Activated CD4-positive, alpha-beta memory T cell treated with anti-CD3 and anti-CD28 coated beads for 36 hours (primary cell): ENCODE measurements around the gene TMED8. TPM values are rescaled to one million over a fixed set of nuclear protein-coding genes. Genes with fewer than 3 reads are reported as not detected.
"Not testable (repeated sequence)": the region's sequence is repeated elsewhere in the genome, so short reads cannot be mapped to it uniquely, and the experiment has no call there.

ENCODE experiments used
- CTCF ChIA-PET: fragments of 350-600 bp; sonication (Branson Sonifier 250); formaldehyde crosslinking; loops from one replicate; lab custom pipeline; 2021; ENCODE audit warnings: antibody characterized with exemption, inconsistent platforms; lab: Charles Lee
- POLR2A ChIA-PET: fragments of 350-600 bp; sonication (Branson Sonifier 250); formaldehyde crosslinking; loops from one replicate; lab custom pipeline; 2021; ENCODE audit warnings: antibody characterized with exemption; lab: Charles Lee
- DNase-seq: peaks from one replicate; pipeline ENCODE4 v3.0.0-alpha.2; 2020
- H3K27ac Mint-ChIP-seq: one replicate; pipeline ENCODE4 v1.8.0; 2021; ENCODE audit warnings: mixed read lengths
- H3K27me3 Mint-ChIP-seq: one replicate; pipeline ENCODE4 v1.8.0; 2021; ENCODE audit warnings: mixed read lengths
- H3K36me3 Mint-ChIP-seq: one replicate; pipeline ENCODE4 v1.8.0; 2021; ENCODE audit warnings: mixed read lengths
- H3K4me1 Mint-ChIP-seq: one replicate; pipeline ENCODE4 v1.8.0; 2021; ENCODE audit warnings: low read depth, mixed read lengths
- H3K4me3 Mint-ChIP-seq: one replicate; pipeline ENCODE4 v1.8.0; 2021; ENCODE audit warnings: mild to moderate bottlenecking, mixed read lengths
- H3K9me3 Mint-ChIP-seq: one replicate; pipeline ENCODE4 v1.8.0; 2021; ENCODE audit warnings: mixed read lengths
- intact Hi-C: fragments of 100-400 bp; cut with micrococcal nuclease; formaldehyde crosslinking; loops from one replicate; pipeline ENCODE4 v1.15.1; 2023
- total RNA-seq, 2 experiments: library from RNA; stranded (reverse); gene quantifications; one replicate each; pipeline ENCODE4 v1.2.3, GENCODE V29; 2021

TMED8 gene
- total RNA-seq, 2 experiments from 2014 or later, result 26.9 to 27.8 TPM

DNA sequence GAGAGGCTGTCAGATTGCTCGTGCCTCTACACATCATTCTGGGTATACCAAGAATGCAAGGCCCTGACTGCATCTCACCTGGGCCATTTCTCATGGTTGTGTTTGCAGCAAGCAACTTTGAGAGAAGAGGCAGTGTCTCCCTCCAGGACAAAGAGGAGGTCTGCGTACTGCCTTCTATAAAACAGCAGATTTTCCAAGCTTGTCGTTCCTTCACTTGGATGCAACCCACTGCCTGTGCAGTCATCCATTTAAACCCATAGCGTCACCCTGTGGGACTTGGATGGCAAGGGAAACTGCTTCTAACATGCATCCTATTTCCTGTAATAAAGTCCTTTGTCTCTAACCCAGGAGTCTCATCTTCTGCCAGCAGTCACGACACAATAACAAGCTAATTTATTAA, 57.5 kb downstream of the TMED8 start:
- Mint-ChIP-seq H3K27me3 (no peaks in the 10 kb centered on the region), H3K36me3 (no peaks in the 10 kb centered on the region), H3K4me1 (peaks cover 17% of the 10 kb centered on the region), H3K27ac (no peak overlapping the region), H3K9me3 (no peaks in the 10 kb centered on the region), H3K4me3 (peak overlapping the region; percentile 17)
- CTCF ChIA-PET, result interaction anchor here (0.6 to 4.2 kb wide), 6 partner anchors 15 to 224 kb away, joined by 3 to 19 read pairs (median 4); no protein-coding TSS in a partner anchor
- intact Hi-C loops, result loop anchor here (5.0 kb wide), 1 partner anchor 182 kb away; no protein-coding TSS in a partner anchor
- POLR2A ChIA-PET, result interaction anchor here (1.0 kb wide), 1 partner anchor 375 kb away, joined by 3 read pairs; no protein-coding TSS in a partner anchor
- DNase-seq, result no peak

DNA sequence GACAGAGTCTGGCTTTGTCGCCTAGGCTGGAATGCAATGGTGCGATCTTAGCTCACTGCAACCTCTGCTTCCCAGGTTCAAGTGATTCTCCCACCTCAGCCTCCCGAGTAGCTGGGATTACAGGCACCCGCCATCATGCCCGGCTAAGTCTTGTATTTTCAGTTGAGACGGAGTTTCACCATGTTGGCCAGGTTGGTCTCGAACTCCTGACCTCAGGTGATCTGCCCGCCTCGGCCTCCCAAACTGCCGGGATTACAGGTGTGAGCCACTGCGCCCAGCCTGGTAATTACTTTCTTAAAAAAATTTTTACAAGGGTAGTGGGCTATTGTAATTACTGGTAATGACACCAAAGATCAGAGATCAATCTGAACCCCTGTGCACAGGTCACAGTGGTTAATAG, 58.1 kb downstream of the TMED8 start:
- ChIA-PET CTCF (interaction anchor here (1.4 to 4.2 kb wide), 2 partner anchors 18 to 140 kb away, joined by 5 to 19 read pairs; no protein-coding TSS in a partner anchor), POLR2A (interaction anchor here (1.0 kb wide), 1 partner anchor 375 kb away, joined by 3 read pairs; no protein-coding TSS in a partner anchor)
- intact Hi-C loops, result loop anchor here (5.0 kb wide), 1 partner anchor 181 kb away; no protein-coding TSS in a partner anchor
- not testable (repeated sequence) for H3K27me3 Mint-ChIP-seq, DNase-seq, H3K9me3 Mint-ChIP-seq, H3K4me3 Mint-ChIP-seq, H3K36me3 Mint-ChIP-seq, H3K27ac Mint-ChIP-seq
- peaks cover 17% of the 10 kb centered on the region for H3K4me1 Mint-ChIP-seq

DNA sequence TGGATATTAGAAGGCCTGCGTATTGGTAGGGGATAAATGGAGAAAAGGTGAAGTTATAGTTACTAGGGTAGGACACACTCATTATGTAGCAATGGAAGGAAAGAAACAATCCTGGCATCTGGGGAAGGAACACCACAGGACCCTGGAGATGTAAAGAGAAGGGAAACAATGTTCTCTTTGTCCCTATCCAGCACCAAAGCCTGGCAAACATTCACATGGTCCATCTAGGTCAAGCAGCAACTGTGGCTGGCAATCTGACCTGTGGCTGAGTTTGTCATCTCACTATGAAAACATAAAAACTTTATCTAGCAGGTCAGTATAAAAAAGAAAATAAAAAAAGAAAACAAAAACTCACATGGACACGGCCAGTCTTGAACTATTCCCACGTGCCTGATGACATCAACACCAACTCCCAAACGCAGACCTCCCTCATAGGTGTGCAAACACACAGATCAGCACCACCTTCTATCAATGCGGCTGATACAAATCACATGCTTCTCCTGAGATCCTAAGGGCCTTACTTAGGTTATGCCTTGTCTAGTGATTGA, 58.8 kb downstream of the TMED8 start:
- DNase-seq, result no peak
- Mint-ChIP-seq H3K4me3 (no peak overlapping the region), H3K27me3 (no peaks in the 10 kb centered on the region), H3K36me3 (no peaks in the 10 kb centered on the region), H3K27ac (no peak overlapping the region), H3K9me3 (no peaks in the 10 kb centered on the region), H3K4me1 (peaks cover 17% of the 10 kb centered on the region)
- CTCF ChIA-PET, result interaction anchor here (4.2 to 8.1 kb wide), 2 partner anchors 16 to 17 kb away, joined by 19 to 321 read pairs; no protein-coding TSS in a partner anchor
- POLR2A ChIA-PET, result no interaction called here
- intact Hi-C loops, result loop anchor here (5.0 kb wide), 1 partner anchor 181 kb away; no protein-coding TSS in a partner anchor

DNA sequence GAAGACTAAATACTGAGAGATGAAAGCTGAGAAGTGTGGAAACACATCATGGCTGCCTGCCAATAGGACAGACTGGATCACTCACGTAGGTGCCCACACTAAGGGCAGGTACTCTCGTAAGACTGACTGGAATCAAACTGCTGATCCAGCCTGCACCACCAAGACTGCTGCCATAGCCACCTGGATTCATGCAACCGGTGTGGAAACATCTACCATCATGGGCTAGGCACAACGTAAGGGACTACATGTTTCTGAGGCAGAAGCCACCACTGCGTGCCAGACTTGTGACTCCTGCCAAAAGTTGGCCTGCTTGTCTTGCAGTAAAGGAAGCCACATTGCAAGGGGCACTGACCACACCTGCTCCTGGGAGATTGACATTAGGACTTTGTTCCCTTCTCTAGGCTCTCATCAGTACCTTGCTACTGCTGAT, 60.0 kb downstream of the TMED8 start:
- Mint-ChIP-seq H3K36me3 (no peaks in the 10 kb centered on the region), H3K4me1 (peaks cover 11% of the 10 kb centered on the region), H3K27ac (no peak overlapping the region), H3K9me3 (no peaks in the 10 kb centered on the region), H3K4me3 (no peak overlapping the region), H3K27me3 (no peaks in the 10 kb centered on the region)
- CTCF ChIA-PET, result interaction anchor here (0.9 to 8.1 kb wide), 18 partner anchors 8 to 505 kb away, joined by 3 to 321 read pairs (median 8); partner anchors contain the start of genes VIPAS39 and ZDHHC22
- DNase-seq, result no peak
- intact Hi-C loops, result loop anchor here (1.0 to 5.0 kb wide), 3 partner anchors 14 to 180 kb away; no protein-coding TSS in a partner anchor
- POLR2A ChIA-PET, result interaction anchor here (2.1 kb wide), 1 partner anchor 14 kb away, joined by 15 read pairs; no protein-coding TSS in a partner anchor

DNA sequence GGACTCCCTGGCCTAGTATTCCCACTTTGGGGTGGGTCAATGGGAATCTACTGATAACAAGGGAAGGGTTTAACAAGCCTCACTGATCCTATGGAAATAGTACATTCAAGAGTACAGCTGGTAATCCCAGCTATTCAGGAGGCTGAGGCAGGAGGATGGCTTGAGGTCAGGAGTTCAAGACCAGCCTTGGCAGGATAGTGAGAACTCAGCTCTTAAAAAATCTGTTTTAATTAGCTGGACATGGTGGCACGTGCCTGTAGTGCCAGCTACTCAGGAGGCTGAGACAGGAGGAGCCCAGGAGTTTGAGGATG, 60.7 kb downstream of the TMED8 start:
- Mint-ChIP-seq H3K9me3 (no peaks in the 10 kb centered on the region), H3K27me3 (no peaks in the 10 kb centered on the region), H3K27ac (no peak overlapping the region), H3K36me3 (no peaks in the 10 kb centered on the region), H3K4me3 (no peak overlapping the region), H3K4me1 (peaks cover 8% of the 10 kb centered on the region)
- intact Hi-C loops, result loop anchor here (1.0 to 5.0 kb wide), 3 partner anchors 13 to 179 kb away; no protein-coding TSS in a partner anchor
- ChIA-PET POLR2A (interaction anchor here (0.8 to 2.1 kb wide), 4 partner anchors 13 to 61 kb away, joined by 3 to 15 read pairs (median 4); partner anchors contain the start of genes SAMD15 and TMED8), CTCF (interaction anchor here (0.5 to 8.1 kb wide), 47 partner anchors 9 to 1335 kb away, joined by 3 to 321 read pairs (median 4); partner anchors contain the start of genes CIPC, SAMD15, TMED8 and VIPAS39)
- DNase-seq, result no peak

DNA sequence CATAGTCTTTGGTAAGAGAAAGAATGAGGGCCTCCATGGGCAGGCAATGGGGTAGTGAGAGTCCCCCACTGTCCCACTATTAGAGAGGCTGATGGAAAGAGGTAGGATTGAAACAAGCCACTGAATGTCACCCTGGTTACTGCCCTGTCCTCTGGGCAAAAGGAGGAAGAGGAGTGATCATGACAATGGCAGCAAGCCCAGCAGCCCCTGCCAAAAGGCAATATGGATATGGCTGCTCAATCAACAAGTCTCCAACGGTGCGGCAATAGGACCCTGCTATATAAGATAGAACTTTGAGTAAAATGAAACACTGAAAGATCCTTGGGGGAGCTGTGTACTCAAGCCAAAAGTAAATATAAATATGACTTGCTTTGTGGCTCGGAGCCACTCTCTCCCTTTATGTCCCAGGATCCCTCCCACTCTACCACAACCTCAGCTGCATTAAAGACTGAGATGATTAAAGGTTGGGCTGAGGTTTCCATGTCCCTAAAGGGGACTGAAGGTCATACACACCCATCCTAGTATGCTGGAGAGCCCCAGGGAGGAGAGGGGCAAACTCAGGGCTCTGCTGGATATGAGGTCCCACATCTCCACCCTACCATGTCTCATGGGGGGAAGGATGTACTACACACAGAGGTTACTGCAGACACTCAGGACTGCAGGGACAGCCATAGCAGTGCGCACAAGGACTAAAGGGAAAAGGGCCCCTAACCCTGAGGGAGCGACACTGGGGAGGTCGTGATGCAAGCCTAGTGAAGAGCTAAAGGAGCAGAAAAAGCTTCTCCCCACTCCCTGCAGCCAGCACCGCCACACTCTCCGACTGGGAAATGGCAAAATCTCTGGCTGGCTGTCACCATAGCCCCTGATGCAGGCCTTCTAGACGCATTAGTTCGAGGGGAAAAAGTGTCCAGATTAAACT, 62.1 kb downstream of the TMED8 start:
- no peak overlapping the region for H3K27ac Mint-ChIP-seq
- POLR2A ChIA-PET, result interaction anchor here (0.9 to 2.1 kb wide), 2 partner anchors 12 to 17 kb away, joined by 3 to 15 read pairs; no protein-coding TSS in a partner anchor
- DNase-seq, result no peak
- H3K4me1 Mint-ChIP-seq, result peaks cover 4% of the 10 kb centered on the region
- no peaks in the 10 kb centered on the region for H3K36me3 Mint-ChIP-seq
- H3K9me3 Mint-ChIP-seq, result no peaks in the 10 kb centered on the region
- no peaks in the 10 kb centered on the region for H3K27me3 Mint-ChIP-seq
- no peak overlapping the region for H3K4me3 Mint-ChIP-seq
- intact Hi-C loops, result loop anchor here (5.0 kb wide), 1 partner anchor 177 kb away; no protein-coding TSS in a partner anchor
- CTCF ChIA-PET, result interaction anchor here (0.6 to 8.1 kb wide), 18 partner anchors 10 to 442 kb away, joined by 3 to 321 read pairs (median 5); partner anchors contain the start of genes SAMD15, TMED8 and ZDHHC22

DNA sequence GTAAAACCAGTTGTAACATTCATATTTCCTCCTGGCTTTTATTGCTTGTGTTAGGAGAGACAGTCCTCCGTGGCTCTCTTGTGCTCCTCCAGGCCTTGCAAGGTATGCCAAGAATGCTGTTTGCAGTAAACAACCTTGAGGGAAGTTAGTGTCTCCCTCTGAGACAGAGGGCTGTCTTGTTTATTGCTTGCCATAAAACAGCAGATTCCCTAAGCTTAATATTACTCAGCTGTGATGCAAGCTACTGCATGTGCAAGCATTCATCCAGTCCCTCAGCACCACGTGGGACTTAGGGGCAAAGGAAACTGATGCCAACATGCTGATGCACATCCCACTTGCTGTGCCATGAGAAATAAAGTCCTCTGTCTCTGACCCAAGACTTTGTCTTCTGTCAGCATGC, 62.9 kb downstream of the TMED8 start:
- H3K9me3 Mint-ChIP-seq, result no peaks in the 10 kb centered on the region
- no peak overlapping the region for H3K4me3 Mint-ChIP-seq
- H3K36me3 Mint-ChIP-seq, result no peaks in the 10 kb centered on the region
- no peaks in the 10 kb centered on the region for H3K4me1 Mint-ChIP-seq
- no peaks in the 10 kb centered on the region for H3K27me3 Mint-ChIP-seq
- DNase-seq, result no peak
- POLR2A ChIA-PET, result no interaction called here
- no peak overlapping the region for H3K27ac Mint-ChIP-seq
- intact Hi-C loops, result no loop called here
- CTCF ChIA-PET, result interaction anchor here (1.4 to 8.1 kb wide), 5 partner anchors 12 to 172 kb away, joined by 3 to 321 read pairs (median 26); partner anchors contain the start of genes SAMD15, TMED8 and ZDHHC22

DNA sequence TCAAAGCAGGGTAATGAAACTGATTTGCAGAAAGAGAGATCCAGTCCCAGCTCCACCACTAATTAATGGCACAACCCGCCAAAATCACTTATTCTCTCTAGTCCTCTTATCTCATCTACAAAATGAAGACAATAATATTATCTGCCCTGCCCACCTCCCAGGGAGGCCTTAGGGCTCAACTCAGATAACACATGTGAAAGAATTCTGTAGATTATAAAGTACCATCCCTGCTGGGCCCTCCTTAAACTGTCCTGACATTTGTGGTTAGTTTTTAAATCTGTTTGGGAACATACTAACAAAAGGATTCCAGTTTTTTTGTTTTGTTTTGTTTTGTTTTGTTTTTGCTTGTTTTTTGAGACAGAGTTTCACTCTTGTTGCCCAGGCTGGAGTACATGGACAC, 63.5 kb downstream of the TMED8 start:
- Mint-ChIP-seq H3K9me3 (no peaks in the 10 kb centered on the region), H3K36me3 (no peaks in the 10 kb centered on the region), H3K27ac (no peak overlapping the region), H3K27me3 (no peaks in the 10 kb centered on the region), H3K4me3 (no peak overlapping the region), H3K4me1 (no peaks in the 10 kb centered on the region)
- no peak for DNase-seq
- ChIA-PET CTCF (interaction anchor here (1.1 to 8.1 kb wide), 4 partner anchors 11 to 161 kb away, joined by 3 to 321 read pairs (median 81); partner anchors contain the start of genes SAMD15 and TMED8), POLR2A (no interaction called here)
- intact Hi-C loops, result no loop called here

DNA sequence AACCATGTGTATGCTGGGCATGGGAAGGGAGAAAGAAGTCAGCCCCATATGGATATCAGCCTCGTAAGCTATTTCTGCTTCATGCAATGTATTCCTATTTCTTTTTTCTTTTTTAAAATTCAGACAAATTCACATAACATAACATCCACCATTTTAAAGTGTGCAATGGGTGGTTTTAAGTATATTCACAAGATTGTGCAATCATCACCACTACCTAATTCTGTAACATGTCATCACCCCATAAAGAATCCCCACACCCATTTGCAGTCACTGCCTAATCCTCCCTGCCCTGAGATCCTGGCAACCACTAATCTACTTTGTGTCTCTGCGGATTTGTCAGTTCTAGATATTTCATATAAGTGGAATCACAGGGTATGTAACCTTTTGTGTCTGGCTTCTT, 65.7 kb downstream of the TMED8 start:
- no peaks in the 10 kb centered on the region for H3K9me3 Mint-ChIP-seq
- ChIA-PET POLR2A (no interaction called here), CTCF (interaction anchor here (1.0 to 8.1 kb wide), 2 partner anchors 9 to 144 kb away, joined by 3 to 321 read pairs; no protein-coding TSS in a partner anchor)
- intact Hi-C loops, result no loop called here
- no peak for DNase-seq
- H3K36me3 Mint-ChIP-seq, result no peaks in the 10 kb centered on the region
- peaks cover 7% of the 10 kb centered on the region for H3K4me1 Mint-ChIP-seq
- no peak overlapping the region for H3K4me3 Mint-ChIP-seq
- H3K27me3 Mint-ChIP-seq, result no peaks in the 10 kb centered on the region
- H3K27ac Mint-ChIP-seq, result no peak overlapping the region

DNA sequence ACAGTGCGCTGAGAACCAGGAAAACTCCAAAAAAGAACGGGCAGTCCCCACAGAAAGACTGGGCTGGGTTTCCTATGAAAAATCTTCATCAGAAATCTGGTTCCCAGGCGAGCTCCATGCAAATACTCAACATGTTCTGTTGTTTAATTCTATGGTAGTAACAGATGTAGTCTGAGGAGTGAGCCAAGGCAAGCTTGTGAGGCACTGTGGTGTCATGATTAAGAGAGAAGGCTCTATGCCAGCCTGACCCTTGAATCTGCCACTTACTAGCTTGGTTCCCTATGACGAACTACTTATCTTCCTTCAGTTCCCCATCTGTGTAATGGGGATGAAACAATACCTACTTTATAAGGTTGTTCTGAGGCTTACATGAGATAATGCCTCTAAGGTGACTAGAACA, 66.9 kb downstream of the TMED8 start:
- Mint-ChIP-seq H3K36me3 (no peaks in the 10 kb centered on the region), H3K4me1 (peaks cover 7% of the 10 kb centered on the region), H3K4me3 (no peak overlapping the region), H3K9me3 (no peaks in the 10 kb centered on the region), H3K27ac (no peak overlapping the region), H3K27me3 (no peaks in the 10 kb centered on the region)
- no peak for DNase-seq
- CTCF ChIA-PET, result interaction anchor here (1.1 to 8.1 kb wide), 2 partner anchors 8 to 9 kb away, joined by 5 to 321 read pairs; no protein-coding TSS in a partner anchor
- intact Hi-C loops, result no loop called here
- POLR2A ChIA-PET, result no interaction called here

DNA sequence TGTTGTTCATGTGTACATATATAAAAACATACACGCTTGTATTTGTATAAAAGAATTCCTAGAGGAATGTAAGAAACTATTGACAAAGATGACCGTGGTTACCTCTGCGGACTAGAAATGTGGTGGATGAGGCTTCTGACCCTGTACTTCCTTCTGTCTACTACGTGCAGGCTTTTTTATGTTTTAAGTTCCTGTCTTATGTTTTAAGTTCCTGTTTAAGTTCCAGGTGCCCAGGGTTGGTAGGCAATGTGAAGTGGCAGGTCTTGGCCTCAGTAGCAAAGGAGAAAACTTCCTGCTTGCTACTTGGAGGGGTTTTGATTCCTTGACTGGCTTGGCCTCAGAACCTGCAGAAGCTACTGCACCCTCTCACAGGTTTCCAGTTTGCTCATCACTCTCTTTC, 67.8 kb downstream of the TMED8 start:
- intact Hi-C loops, result no loop called here
- CTCF ChIA-PET, result interaction anchor here (0.6 to 1.1 kb wide), 2 partner anchors 8 to 434 kb away, joined by 3 to 5 read pairs; no protein-coding TSS in a partner anchor

More for the DNA sequence above, 67.8 kb downstream of the TMED8 start:
- H3K36me3 Mint-ChIP-seq, result no peaks in the 10 kb centered on the region
- no peaks in the 10 kb centered on the region for H3K27me3 Mint-ChIP-seq
- H3K9me3 Mint-ChIP-seq, result no peaks in the 10 kb centered on the region
- H3K27ac Mint-ChIP-seq, result no peak overlapping the region
- H3K4me3 Mint-ChIP-seq, result no peak overlapping the region
- POLR2A ChIA-PET, result no interaction called here
- peaks cover 15% of the 10 kb centered on the region for H3K4me1 Mint-ChIP-seq
- DNase-seq, result no peak
